ENCODE results near the gene CLDN18. TPM values are rescaled to one million over a fixed set of nuclear protein-coding genes. Genes with fewer than 3 reads are reported as not detected.

CLDN18 gene
- total and polyA plus RNA-seq, 9 of the 15 experiments (the other 6 are each of a cell fraction or from before 2014, with no cell fraction given): 0.11 TPM; not detected in 8

DNA sequence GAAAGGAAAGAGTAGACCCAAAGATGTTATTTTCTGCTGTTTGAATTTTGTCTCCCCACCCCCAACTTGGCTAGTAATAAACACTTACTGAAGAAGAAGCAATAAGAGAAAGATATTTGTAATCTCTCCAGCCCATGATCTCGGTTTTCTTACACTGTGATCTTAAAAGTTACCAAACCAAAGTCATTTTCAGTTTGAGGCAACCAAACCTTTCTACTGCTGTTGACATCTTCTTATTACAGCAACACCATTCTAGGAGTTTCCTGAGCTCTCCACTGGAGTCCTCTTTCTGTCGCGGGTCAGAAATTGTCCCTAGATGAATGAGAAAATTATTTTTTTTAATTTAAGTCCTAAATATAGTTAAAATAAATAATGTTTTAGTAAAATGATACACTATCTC, 21.6 kb downstream of the CLDN18 start:
- ATAC-seq (no peak), FAIRE-seq (no peak), DNase-seq (ENCODE audit: extremely low read depth in 1 of 4, low spot score in 3 of 4) (no peak)
- ChIA-PET POLR2A (no interaction called here), CTCF (ENCODE audit: low intra/inter-chr PET ratio) (no interaction called here)
- Histone ChIP-seq H3K4me3 (no peak overlapping the region), H3K79me2 (ENCODE audit: control insufficient read depth, insufficient read depth, low read length) (no peaks in the 10 kb centered on the region), H3K9me3 (replicated peaks; ENCODE audit: control insufficient read depth, insufficient read depth, low read depth, low read length) (no peaks in the 10 kb centered on the region), H3K27me3 (ENCODE audit: control insufficient read depth in 2 of 2, insufficient read depth in 2 of 2, low read length in 2 of 2) (no peaks in the 10 kb centered on the region; a peak in 2 of 5 replicates), H4K20me1 (replicated peaks; ENCODE audit: control insufficient read depth, insufficient read depth, low read length) (no peaks in the 10 kb centered on the region), H2AFZ (ENCODE audit: low read depth, low read length) (no peak overlapping the region), H3K36me3 (ENCODE audit: control insufficient read depth, insufficient read depth, low read length) (no peaks in the 10 kb centered on the region), H3K4me2 (ENCODE audit: insufficient read depth, low read length) (no peak overlapping the region), H3K4me1 (replicated peaks in 1 of 2; ENCODE audit: control insufficient read depth in 2 of 2, insufficient read depth in 2 of 2, low read length in 2 of 2) (no peaks in the 10 kb centered on the region), H3K9me1 (ENCODE audit: control insufficient read depth, insufficient read depth, low read length) (no peaks in the 10 kb centered on the region), H3K9ac (ENCODE audit: insufficient read depth in 1 of 2, low read depth in 2 of 2, low read length in 2 of 2) (no peak overlapping the region), H3K27ac (ENCODE audit: extremely low read depth, low read depth, low read length) (no peak overlapping the region)
- BruUV-seq (replicated peaks): no TSS peak
- in situ Hi-C loops (cut with MboI) (no loop called here), intact Hi-C loops (cut with micrococcal nuclease) (no loop called here)
- TF ChIP-seq SLC30A9 (CRISPR knock-in tag; IDR thresholded peaks at IDR 0.05): no peak
- no peak for TF ChIP-seq ZNF551 (CRISPR knock-in tag; IDR thresholded peaks at IDR 0.05)
- TF ChIP-seq, protein P1, sequence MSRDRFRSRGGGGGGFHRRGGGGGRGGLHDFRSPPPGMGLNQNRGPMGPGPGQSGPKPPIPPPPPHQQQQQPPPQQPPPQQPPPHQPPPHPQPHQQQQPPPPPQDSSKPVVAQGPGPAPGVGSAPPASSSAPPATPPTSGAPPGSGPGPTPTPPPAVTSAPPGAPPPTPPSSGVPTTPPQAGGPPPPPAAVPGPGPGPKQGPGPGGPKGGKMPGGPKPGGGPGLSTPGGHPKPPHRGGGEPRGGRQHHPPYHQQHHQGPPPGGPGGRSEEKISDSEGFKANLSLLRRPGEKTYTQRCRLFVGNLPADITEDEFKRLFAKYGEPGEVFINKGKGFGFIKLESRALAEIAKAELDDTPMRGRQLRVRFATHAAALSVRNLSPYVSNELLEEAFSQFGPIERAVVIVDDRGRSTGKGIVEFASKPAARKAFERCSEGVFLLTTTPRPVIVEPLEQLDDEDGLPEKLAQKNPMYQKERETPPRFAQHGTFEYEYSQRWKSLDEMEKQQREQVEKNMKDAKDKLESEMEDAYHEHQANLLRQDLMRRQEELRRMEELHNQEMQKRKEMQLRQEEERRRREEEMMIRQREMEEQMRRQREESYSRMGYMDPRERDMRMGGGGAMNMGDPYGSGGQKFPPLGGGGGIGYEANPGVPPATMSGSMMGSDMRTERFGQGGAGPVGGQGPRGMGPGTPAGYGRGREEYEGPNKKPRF (IDR thresholded peaks at IDR 0.05; ENCODE audit: low read depth, low read length): no peak
- 0% methylated on average over 3 of the region's 3 CpGs for WGBS (ENCODE audit: insufficient coverage, low coverage, missing lambda C conversion rate)

DNA sequence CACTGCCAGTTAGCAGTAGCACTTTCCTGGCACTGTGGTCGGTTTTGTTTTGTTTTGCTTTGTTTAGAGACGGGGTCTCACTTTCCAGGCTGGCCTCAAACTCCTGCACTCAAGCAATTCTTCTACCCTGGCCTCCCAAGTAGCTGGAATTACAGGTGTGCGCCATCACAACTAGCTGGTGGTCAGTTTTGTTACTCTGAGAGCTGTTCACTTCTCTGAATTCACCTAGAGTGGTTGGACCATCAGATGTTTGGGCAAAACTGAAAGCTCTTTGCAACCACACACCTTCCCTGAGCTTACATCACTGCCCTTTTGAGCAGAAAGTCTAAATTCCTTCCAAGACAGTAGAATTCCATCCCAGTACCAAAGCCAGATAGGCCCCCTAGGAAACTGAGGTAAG, 22.6 kb downstream of the CLDN18 start:
- Histone ChIP-seq H3K4me2 (ENCODE audit: insufficient read depth, low read length) (no peak overlapping the region), H3K9me1 (ENCODE audit: control insufficient read depth, insufficient read depth, low read length) (no peaks in the 10 kb centered on the region), H3K4me3 (no peak overlapping the region), H3K9ac (ENCODE audit: insufficient read depth in 1 of 2, low read depth in 2 of 2, low read length in 2 of 2) (no peak overlapping the region), H2AFZ (ENCODE audit: low read depth, low read length) (no peak overlapping the region), H3K4me1 (replicated peaks in 1 of 2; ENCODE audit: control insufficient read depth in 2 of 2, insufficient read depth in 2 of 2, low read length in 2 of 2) (no peaks in the 10 kb centered on the region), H3K79me2 (ENCODE audit: control insufficient read depth, insufficient read depth, low read length) (no peaks in the 10 kb centered on the region), H3K27me3 (ENCODE audit: control insufficient read depth in 2 of 2, insufficient read depth in 2 of 2, low read length in 2 of 2) (no peaks in the 10 kb centered on the region; a peak in 2 of 5 replicates), H3K36me3 (ENCODE audit: control insufficient read depth, insufficient read depth, low read length) (no peaks in the 10 kb centered on the region), H3K9me3 (replicated peaks; ENCODE audit: control insufficient read depth, insufficient read depth, low read depth, low read length) (no peaks in the 10 kb centered on the region), H3K27ac (ENCODE audit: extremely low read depth, low read depth, low read length) (no peak overlapping the region), H4K20me1 (replicated peaks; ENCODE audit: control insufficient read depth, insufficient read depth, low read length) (no peaks in the 10 kb centered on the region)
- in situ Hi-C loops (cut with MboI) (no loop called here), intact Hi-C loops (cut with micrococcal nuclease) (no loop called here)
- no TSS peak for BruUV-seq (replicated peaks)
- no peak for FAIRE-seq
- ChIA-PET CTCF (ENCODE audit: low intra/inter-chr PET ratio) (no interaction called here), POLR2A (interaction anchor here (0.9 to 1.0 kb wide), 2 partner anchors 15 to 20 kb away, joined by 3 to 4 read pairs; no protein-coding TSS in a partner anchor)
- 0% methylated on average over 3 of the region's 3 CpGs for WGBS (ENCODE audit: insufficient coverage, low coverage, missing lambda C conversion rate)
- no peak for ATAC-seq
- no peak for DNase-seq (ENCODE audit: extremely low read depth in 1 of 4, low spot score in 3 of 4)
- TF ChIP-seq, protein P2, sequence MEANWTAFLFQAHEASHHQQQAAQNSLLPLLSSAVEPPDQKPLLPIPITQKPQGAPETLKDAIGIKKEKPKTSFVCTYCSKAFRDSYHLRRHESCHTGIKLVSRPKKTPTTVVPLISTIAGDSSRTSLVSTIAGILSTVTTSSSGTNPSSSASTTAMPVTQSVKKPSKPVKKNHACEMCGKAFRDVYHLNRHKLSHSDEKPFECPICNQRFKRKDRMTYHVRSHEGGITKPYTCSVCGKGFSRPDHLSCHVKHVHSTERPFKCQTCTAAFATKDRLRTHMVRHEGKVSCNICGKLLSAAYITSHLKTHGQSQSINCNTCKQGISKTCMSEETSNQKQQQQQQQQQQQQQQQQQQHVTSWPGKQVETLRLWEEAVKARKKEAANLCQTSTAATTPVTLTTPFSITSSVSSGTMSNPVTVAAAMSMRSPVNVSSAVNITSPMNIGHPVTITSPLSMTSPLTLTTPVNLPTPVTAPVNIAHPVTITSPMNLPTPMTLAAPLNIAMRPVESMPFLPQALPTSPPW (CRISPR knock-in tag; IDR thresholded peaks at IDR 0.05): no peak
- TF ChIP-seq RBFOX2 (IDR thresholded peaks at IDR 0.05; ENCODE audit: low read depth, low read length) (no peak), PHB2 (IDR thresholded peaks at IDR 0.05; ENCODE audit: low read depth) (no peak), RAD21 (CRISPR knock-in tag; conservative IDR thresholded peaks at IDR 0.05 in 1 of 2, IDR thresholded peaks at IDR 0.05 in 1 of 2) (no peak), TBP (optimal IDR thresholded peaks at IDR 0.05; ENCODE audit: low read depth, low read length) (no peak), NR2C2 (CRISPR knock-in tag; IDR thresholded peaks at IDR 0.05) (no peak), NR2C2 (tag; IDR thresholded peaks at IDR 0.05) (no peak)
